Measurements from ENCODE around the gene FABP3.

Gene FABP3

GRCh38 chr1:31346785-31347184 lies 26.1 kb downstream of the FABP3 start:
- FAIRE-seq = no peak
- no peak for TF ChIP-seq POLR2A (IDR thresholded peaks at IDR 0.05; ENCODE audit: low read depth, low read length)
- no peak for DNase-seq (ENCODE audit: insufficient read length, low spot score)

DNA sequence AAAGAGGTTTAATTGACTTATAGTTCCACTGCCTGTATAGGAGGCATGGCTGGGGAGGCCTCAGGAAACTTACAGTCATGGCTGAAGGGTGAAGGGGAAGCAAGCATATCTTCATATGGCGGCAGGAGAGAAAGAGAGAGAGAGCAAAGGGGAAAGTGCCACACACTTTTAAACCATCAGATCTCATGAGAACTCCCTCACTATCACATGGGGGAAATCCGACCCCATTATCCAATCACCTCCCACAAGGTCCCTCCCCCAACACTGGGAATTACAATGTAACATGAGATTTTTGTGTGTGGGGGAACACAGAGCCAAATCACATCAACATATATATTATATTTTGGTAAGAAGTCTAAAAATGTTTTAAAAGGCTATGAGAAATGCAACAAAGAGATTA lies 27.2 kb downstream of the FABP3 start:
- no peak for TF ChIP-seq POLR2A (IDR thresholded peaks at IDR 0.05; ENCODE audit: low read depth, low read length)
- FAIRE-seq (no peak), DNase-seq (ENCODE audit: insufficient read length, low spot score) (no peak)

DNA sequence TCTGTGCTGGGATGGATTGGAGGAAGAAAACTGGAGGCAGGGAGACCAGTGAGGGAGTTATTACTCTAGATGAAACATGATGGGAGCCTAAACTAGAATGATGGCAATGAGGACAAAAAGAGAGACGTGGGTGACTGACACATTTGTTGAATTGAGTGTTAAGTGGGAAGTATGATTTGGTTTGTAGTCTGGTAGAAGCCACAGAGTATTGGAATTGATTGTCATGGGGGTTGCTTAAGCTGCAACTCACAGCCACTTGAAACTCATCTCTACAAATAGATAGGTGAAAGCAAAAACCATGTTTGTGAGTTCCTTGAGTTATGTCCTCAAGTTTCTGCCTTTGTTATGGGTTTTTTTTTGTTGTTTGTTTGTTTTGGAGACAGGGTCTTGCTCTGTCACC lies 28.4 kb downstream of the FABP3 start:
- TF ChIP-seq POLR2A (IDR thresholded peaks at IDR 0.05; ENCODE audit: low read depth, low read length) = no peak
- no peak for DNase-seq (ENCODE audit: insufficient read length, low spot score)
- no peak for FAIRE-seq

DNA sequence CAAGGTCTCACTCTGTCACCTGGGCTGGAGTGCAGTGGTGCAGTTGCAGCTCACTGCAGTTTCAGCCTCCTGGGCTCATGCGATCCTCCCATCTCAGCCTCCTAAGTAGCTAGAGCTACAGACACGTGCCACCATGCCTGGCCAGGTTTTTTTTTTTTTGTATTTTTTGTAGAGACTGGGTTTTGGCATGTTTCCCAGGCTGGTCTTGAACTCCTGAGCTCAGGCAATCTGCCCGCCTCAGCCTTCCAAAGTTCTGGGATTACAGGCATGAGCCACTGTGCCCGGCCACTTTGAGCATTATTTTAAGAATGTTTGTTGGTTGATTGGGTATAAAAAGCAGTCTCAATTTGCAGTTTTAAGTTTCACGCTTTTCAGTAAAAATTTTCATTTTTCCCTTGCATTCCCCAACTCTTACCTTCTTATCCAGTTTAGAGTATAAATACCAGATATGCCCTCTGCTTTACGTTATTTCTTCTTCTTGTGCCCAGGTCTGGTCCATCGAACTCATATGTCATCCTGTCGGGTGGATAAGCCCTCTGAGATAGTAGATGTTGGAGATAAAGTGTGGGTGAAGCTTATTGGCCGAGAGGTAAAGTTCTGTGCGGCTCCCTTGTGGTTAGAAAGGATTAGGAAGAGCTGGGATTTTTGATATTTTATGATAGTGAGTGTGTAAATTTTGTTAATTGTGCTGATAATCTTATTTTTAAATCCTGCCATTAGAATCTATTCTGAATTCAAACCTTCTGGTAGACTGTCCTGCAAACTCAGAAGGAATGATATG lies 36.0 kb downstream of the FABP3 start:
- no peak for TF ChIP-seq POLR2A (IDR thresholded peaks at IDR 0.05; ENCODE audit: low read depth, low read length)
- FAIRE-seq (no peak), DNase-seq (ENCODE audit: insufficient read length, low spot score) (no peak)

GRCh38 chr1:31335007-31335406 lies 37.9 kb downstream of the FABP3 start:
- DNase-seq (ENCODE audit: insufficient read length, low spot score) (peak; percentile 13), FAIRE-seq (peak; percentile 23)
- no peak for TF ChIP-seq POLR2A (IDR thresholded peaks at IDR 0.05; ENCODE audit: low read depth, low read length)

- DNase-seq (ENCODE audit: insufficient read length, low spot score) (no peak), FAIRE-seq (no peak)
- no peak for TF ChIP-seq POLR2A (IDR thresholded peaks at IDR 0.05; ENCODE audit: low read depth, low read length)
Observed at GRCh38 chr1:31327381-31327780, 45.5 kb downstream of the FABP3 start.

DNA sequence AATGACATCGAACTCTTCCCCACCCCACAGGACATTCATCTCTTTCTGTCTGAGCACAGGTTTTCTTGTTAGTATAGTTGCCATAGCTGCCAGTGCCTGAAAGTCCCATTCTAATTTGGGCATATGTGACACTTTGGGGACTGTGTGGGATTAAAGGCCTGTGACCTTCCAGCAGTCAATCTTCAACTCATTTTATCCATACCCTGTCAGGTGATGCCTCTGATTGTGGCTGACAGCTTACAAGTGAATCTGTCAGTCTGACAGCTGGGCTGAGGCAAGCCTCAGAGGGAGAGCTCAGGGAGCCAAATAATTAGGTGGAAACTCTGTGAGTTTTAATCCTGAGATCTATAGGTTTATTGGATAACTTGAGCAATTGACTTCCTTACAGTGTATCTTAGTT lies 46.4 kb downstream of the FABP3 start:
- no peak for TF ChIP-seq POLR2A (IDR thresholded peaks at IDR 0.05; ENCODE audit: low read depth, low read length)
- no peak for FAIRE-seq
- no peak for DNase-seq (ENCODE audit: insufficient read length, low spot score)

DNA sequence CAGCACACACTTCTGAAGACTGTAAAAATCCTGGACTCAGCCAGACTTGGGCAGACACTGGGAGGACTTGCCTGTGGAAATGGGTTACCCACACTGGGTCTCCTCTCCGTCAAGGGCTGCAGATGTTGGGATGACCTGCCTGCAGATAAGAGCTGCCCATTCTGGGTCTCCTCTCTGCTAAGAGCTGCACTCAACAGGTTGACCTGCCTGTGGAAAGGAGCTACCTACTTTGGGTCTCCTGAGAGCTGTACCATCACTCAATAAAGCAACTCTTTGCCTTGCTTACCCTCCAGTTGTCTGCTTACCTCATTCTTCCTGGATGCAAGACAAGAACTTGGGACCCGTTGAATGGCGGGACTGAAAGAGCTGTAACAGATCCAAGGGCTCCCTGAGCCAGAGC lies 47.9 kb downstream of the FABP3 start:
- no peak for FAIRE-seq
- no peak for TF ChIP-seq POLR2A (IDR thresholded peaks at IDR 0.05; ENCODE audit: low read depth, low read length)

GRCh38 chr1:31324093-31324492 lies 48.8 kb downstream of the FABP3 start:
- DNase-seq (ENCODE audit: insufficient read length, low spot score) (no peak), FAIRE-seq (no peak)
- TF ChIP-seq POLR2A (IDR thresholded peaks at IDR 0.05; ENCODE audit: low read depth, low read length) = no peak

More for the DNA sequence above, 47.9 kb downstream of the FABP3 start:
- no peak for DNase-seq (ENCODE audit: insufficient read length, low spot score)

DNA sequence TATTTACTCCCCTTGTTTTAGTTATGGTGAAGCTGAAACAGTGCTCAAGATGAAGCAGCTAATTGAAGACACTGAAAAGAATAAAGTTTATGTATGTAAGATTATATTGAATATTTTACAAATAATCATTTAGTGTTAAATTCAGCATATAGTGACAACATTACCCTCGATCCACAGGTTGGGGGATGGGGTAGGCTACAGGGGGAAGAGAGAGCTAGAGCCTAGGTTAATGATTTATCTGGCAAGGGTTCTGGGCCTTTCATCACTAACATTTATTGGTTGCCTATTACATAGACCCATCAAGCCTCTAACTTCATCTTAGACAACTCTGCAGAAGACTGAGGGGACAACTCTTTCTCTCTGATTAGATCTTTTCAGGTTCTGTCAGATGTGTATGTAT lies 54.7 kb downstream of the FABP3 start:
- DNase-seq (ENCODE audit: insufficient read length, low spot score) (no peak), FAIRE-seq (no peak)
- TF ChIP-seq POLR2A (IDR thresholded peaks at IDR 0.05; ENCODE audit: low read depth, low read length) = no peak

DNA sequence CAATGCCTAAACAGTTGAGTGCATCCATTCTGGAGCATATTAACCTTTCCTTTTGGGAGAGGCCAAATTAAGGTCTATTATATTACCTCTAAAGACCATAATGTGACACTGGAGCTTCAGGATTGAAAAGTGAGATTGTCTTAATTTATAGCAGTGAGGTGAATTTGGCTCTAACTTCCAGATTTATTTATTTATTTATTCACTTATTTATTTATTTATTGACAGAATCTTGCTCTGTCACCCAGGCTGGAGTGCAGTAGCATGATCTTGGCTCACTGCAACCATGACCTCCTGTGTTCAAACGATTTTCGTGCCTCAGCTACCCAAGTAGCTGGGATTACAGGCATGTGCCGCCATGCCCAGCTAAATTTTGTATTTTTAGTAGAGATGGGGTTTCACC lies 57.0 kb downstream of the FABP3 start:
- DNase-seq (ENCODE audit: insufficient read length, low spot score) = no peak
- no peak for TF ChIP-seq POLR2A (IDR thresholded peaks at IDR 0.05; ENCODE audit: low read depth, low read length)

More for the DNA sequence above, 57.0 kb downstream of the FABP3 start:
- FAIRE-seq = no peak
